GOT3 (cell line): ENCODE measurements around the gene POC1A.

Experiments
- DNase-seq: peaks from one replicate; lab custom pipeline; 2025; ENCODE audit warnings: mixed read lengths; lab: John Stamatoyannopoulos, UW

The POC1A gene

GRCh38 chr3:52128118-52128683 is 26.0 kb downstream of the POC1A start:
- no peak for DNase-seq

GRCh38 chr3:52126500-52126899 is 27.7 kb downstream of the POC1A start:
- DNase-seq = no peak

- no peak for DNase-seq
Observed at GRCh38 chr3:52126036-52126435, 28.2 kb downstream of the POC1A start.

- DNase-seq = no peak
Observed at GRCh38 chr3:52124766-52125165, 29.5 kb downstream of the POC1A start.

GRCh38 chr3:52124126-52124525 is 30.1 kb downstream of the POC1A start:
- DNase-seq = no peak

- no peak for DNase-seq
Observed at GRCh38 chr3:52123106-52123725, 31.0 kb downstream of the POC1A start.

GRCh38 chr3:52122491-52122890 is 31.7 kb downstream of the POC1A start:
- no peak for DNase-seq

- no peak for DNase-seq
Observed at GRCh38 chr3:52121813-52122212, 32.4 kb downstream of the POC1A start.

GRCh38 chr3:52121464-52121805 is 32.8 kb downstream of the POC1A start:
- DNase-seq = no peak

- DNase-seq = no peak
Observed at GRCh38 chr3:52120556-52121463, 33.4 kb downstream of the POC1A start.

- DNase-seq = no peak
Observed at GRCh38 chr3:52119826-52120225, 34.4 kb downstream of the POC1A start.

- no peak for DNase-seq
Observed at GRCh38 chr3:52119099-52119498, 35.1 kb downstream of the POC1A start.

GRCh38 chr3:52118156-52118875 is 35.9 kb downstream of the POC1A start:
- DNase-seq = no peak

- no peak for DNase-seq
Observed at GRCh38 chr3:52117537-52117936, 36.7 kb downstream of the POC1A start.

GRCh38 chr3:52112056-52112455 is 42.2 kb downstream of the POC1A start:
- DNase-seq = no peak

GRCh38 chr3:52110502-52110901 is 43.7 kb downstream of the POC1A start:
- no peak for DNase-seq

GRCh38 chr3:52109611-52110301 is 44.5 kb downstream of the POC1A start:
- no peak for DNase-seq

GRCh38 chr3:52108302-52109232 is 45.7 kb downstream of the POC1A start:
- no peak for DNase-seq

GRCh38 chr3:52106951-52107611 is 47.1 kb downstream of the POC1A start:
- DNase-seq = no peak
